Measurements from ENCODE around the gene GPAM.
"Not testable (repeated sequence)": the region's sequence is repeated elsewhere in the genome, so short reads cannot be mapped to it uniquely, and the experiment has no call there.

The GPAM gene

DNA sequence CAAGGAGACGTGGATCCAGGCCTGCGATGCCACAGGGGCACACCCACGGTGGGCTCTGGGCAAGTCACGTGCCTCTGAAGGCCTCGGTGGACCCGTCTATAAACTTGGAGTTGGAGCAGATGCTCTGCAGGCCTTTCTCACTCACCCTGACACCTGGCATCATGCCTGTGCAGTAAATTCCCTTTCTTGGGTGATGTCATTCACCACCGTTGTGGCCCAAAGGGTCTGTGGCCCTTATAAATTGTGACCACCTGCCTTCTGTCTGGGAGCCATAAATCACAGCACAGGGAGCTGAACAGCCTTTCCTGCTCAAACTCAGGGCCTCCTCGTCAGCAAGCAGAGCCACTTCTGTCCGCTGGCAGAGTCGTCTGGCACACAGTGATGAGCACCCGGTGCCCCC is 52.2 kb downstream of the GPAM start:
- DNase-seq, result no peak

DNA sequence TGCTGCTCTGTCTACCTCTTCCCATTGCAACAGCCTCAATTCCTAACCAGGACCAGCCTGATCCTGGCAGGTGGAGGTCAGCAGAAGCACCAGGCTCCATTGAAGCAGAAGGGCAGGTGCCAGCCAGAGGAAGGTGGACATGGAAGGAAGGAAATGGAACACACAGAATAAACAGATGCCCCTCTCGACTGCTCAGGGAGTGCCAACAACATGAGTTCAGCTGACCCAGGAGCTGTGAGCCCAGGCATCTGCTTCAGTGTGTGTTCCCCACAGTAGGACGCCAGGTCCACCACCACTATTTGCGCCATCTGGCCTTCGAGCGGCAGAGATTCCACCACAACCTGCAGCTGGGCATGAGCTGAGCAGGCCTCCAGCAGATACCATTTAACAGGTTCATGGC is 56.7 kb downstream of the GPAM start:
- no peak for DNase-seq

DNA sequence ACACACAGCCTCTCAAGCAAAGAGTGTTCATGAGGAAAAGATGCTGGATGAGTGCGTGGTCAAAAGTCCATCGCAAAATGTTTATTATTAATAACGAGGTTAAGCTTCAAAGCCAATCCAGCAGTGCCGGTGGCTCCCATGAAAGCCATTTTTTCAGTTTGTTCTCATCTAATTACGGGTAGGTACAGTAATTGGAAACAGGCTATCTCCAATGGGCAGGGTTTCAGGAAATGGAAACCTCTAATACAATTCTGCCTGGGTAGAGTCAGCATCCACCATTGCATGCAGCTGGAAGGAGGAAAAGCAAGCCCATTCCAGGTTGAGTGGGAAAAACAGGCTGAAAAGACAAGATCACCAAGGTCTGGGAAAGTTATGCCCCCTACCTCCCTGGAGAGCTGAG is 57.4 kb downstream of the GPAM start:
- DNase-seq, result no peak

- no peak for DNase-seq
These were observed 58.7 kb downstream of the GPAM start for GRCh38 chr10:112124866-112125265.

- no peak for DNase-seq
These were observed 60.7 kb downstream of the GPAM start for GRCh38 chr10:112122827-112123226.

DNA sequence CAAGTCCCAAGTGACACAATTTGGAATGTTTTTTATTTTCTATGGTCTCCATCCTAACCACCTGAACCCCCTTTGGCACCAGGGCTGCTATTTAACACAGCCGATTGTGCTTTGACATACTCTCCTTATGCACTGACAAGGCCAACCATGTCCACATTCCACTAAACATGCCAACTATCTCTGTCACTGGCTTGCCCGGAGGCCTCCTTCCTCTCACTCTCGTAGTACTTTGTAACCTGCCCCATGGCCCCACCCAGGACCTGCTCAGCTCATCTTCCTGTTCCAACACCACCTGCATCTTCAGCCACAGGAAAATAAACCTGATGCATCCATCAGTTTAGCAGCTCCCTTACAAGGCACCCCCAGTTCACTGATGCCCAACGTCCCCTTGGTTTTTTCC is 63.1 kb downstream of the GPAM start:
- DNase-seq, result no peak

GRCh38 chr10:112115781-112116385 is 67.7 kb downstream of the GPAM start:
- DNase-seq, result peak; percentile 28

DNA sequence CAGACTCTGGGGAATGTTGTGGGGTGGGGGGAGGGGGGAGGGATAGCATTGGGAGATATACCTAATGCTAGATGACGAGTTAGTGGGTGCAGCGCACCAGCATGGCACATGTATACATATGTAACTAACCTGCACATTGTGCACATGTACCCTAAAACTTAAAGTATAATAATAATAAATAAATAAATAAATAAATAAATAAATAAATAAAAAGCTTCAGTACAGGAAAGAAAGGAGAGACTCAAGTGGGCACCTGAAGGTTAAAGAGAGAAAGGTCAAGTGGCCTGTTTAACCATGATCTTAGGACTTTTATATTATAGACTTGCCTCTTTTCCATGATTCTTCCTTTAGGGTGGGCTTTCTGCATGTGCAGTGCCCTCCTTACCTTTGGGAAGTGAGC is 73.8 kb downstream of the GPAM start:
- not testable (repeated sequence) for DNase-seq
